ENCODE measurements around the gene RBM15.

GRCh38 chr1:110393691-110394492, 54.7 kb downstream of the RBM15 start:
- TF ChIP-seq POLR2AphosphoS5 (IDR thresholded peaks at IDR 0.05; ENCODE audit: low read depth, low read length) (no peak), CTCF (IDR thresholded peaks at IDR 0.05 in 2 of 3, conservative IDR thresholded peaks at IDR 0.05 in 1 of 3; ENCODE audit: borderline replicate concordance in 1 of 3, insufficient read depth in 1 of 3, low read depth in 2 of 3, low read length in 2 of 3) (no peak), POLR2A (IDR thresholded peaks at IDR 0.05; ENCODE audit: borderline replicate concordance, extremely low read depth, insufficient read depth, insufficient read length) (no peak), JUND (IDR thresholded peaks at IDR 0.05) (no peak), EGR1 (IDR thresholded peaks at IDR 0.05; ENCODE audit: low read depth) (no peak), MAX (IDR thresholded peaks at IDR 0.05) (no peak), CEBPB (IDR thresholded peaks at IDR 0.05; ENCODE audit: low read depth) (no peak), TCF7L2 (IDR thresholded peaks at IDR 0.05; ENCODE audit: borderline replicate concordance, extremely low read depth, insufficient read depth, insufficient read length) (no peak), ZNF274 (IDR thresholded peaks at IDR 0.05; ENCODE audit: low read depth, low read length) (no peak), EZH2 (IDR thresholded peaks at IDR 0.05) (no peak), ZBTB33 (IDR thresholded peaks at IDR 0.05; ENCODE audit: extremely low read depth, insufficient replicate concordance, low read length) (no peak), EZH2phosphoT487 (IDR thresholded peaks at IDR 0.05; ENCODE audit: borderline replicate concordance) (no peak), YY1 (IDR thresholded peaks at IDR 0.05; ENCODE audit: extremely low read depth, insufficient replicate concordance, low read depth, low read length) (no peak)
